Esophagus mucosa (tissue), 1 donor: Measurements from ENCODE around the gene FSHB. TPM values are rescaled to one million over a fixed set of nuclear protein-coding genes. Genes with fewer than 3 reads are reported as not detected.

Source experiments
- ATAC-seq: fragments of 200-7000 bp; cut with Tn5 transposase; one replicate; pipeline ENCODE4 v1.9.1; 2020
- total RNA-seq: library from RNA; stranded (reverse); gene quantifications from one replicate; pipeline ENCODE4 v1.2.4, GENCODE V29; 2023
- donor health status: DM: yes; HTN: yes; CAD: no.

The FSHB gene
- total RNA-seq, 1 donor from 2014 or later = not detected

DNA sequence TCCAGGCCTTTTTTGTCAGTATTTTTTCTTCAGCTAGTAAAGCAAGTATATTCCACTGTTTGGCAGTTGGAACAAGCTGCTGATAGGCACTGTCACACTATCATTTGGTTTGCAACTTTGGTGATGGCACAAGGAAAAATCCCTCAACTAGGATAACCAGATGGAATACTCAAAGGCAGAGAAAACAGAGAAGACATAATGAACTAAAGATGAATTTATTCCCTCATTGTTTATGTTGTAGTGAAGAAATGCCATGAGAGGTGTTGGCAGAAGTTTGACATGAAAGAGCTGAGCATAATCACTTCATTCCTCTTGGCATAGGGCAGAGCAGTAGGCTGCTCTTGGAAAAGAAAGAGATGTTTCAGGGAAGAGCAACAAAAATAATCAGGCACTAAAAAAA, 39.9 kb downstream of the FSHB start:
- ATAC-seq = no peak

DNA sequence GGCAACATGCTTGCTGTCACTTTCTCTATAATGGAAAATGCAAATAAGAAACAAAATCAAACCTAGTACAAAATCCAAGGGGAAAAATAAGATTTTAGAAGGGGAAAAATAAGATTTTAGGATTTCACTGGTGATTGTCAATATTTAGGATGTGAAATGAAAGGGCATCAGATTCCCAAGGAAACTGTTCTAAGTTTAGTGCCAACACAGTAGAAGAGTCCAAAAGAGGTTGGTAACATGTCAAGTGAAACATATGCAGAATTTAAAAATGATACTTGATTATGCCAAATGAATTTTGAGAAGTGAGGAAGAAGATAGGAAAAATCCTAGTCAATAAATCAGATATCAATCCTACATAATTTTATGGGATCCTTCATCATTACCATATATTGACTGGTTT, 46.4 kb downstream of the FSHB start:
- ATAC-seq = no peak

DNA sequence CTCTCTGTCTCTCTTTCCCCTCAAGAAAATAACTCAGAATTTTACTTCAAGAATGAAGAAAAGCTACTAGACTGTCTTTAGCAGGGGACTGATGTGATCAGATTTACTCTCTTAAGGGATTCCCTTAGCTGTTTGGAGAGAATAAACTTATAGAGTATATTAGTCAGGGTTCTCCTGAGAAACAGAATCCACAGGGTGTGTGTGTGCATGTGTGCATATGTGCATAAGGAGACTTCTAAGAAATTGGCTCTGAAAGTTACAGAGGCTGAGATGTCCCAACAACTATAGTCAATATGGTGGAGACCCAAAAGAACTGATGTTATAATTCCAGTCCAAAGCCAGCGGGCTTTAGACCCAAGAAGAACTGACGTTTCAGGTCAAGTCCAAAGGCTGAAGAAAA, 49.0 kb downstream of the FSHB start:
- no peak for ATAC-seq

GRCh38 chr11:30281476-30282288, 50.9 kb downstream of the FSHB start:
- ATAC-seq = peak; percentile 33

DNA sequence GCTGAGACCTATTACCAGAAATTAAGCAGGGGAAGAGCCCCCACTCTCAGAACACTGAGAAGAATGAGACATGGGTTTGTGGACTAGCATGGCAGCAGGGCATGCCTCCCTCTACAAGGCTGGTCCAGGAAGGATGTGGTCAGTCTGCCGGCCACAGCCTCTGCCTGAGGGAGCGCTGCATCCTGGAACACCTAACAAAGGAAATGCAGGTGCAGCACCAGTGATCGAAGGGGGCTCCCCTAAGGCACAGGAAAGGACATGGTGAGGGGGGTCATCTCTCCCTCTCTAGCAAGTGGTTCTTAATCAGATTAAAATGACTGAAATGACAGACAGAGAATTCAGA, 51.4 kb downstream of the FSHB start:
- ATAC-seq = peak; percentile 20

Other genes starting within 250 kb of the FSHB start
- not detected for gene KCNA4, start 214.0 kb upstream of the FSHB start, total RNA-seq
- 10.9 TPM for gene ARL14EP, start 92.1 kb downstream of the FSHB start, total RNA-seq